GM12801 (cell line): ENCODE results near the gene PEX16.

Experiments
- CTCF ChIP-seq: IDR thresholded peaks from one replicate; pipeline ENCODE4 v1.5.1; 2011; ENCODE audit warnings: control low read depth; ENCODE audit not compliant: insufficient read length; ENCODE audit errors: extremely low read depth

Gene PEX16

GRCh38 chr11:45884596-45885185 is 33.0 kb downstream of the PEX16 start:
- no peak for TF ChIP-seq CTCF

DNA sequence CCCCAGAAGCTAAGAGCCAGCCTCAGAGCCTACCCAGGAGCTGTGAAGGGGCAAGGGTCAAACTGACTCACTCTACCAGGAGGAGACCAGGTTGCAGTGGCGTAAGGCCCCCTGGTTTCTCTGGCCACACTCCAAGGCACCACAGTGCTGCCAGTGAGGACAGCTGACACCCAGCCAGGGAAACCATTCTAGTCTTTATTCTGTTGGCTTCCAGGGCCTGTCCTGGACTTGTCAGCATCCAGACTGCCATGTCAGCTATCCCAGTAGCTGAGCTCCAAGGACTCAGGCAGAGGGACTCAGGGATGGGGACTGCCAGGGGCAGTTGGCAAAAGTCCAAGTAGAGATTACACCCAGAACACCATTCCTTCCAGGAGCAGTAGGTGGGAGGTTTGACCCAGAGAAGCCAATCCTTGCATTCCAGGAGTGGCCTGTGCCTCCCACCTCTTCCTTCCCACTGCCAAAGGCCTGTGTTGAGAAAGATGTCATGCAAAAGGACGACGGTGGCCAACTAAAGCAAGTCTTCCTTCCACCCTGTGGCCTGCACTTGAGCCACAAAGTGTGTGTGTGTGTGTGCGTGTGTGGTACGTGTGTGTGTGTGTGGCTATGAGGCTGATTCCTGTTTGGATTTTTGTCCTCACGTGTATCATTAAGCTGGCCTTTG is 35.8 kb downstream of the PEX16 start:
- TF ChIP-seq CTCF, result no peak

DNA sequence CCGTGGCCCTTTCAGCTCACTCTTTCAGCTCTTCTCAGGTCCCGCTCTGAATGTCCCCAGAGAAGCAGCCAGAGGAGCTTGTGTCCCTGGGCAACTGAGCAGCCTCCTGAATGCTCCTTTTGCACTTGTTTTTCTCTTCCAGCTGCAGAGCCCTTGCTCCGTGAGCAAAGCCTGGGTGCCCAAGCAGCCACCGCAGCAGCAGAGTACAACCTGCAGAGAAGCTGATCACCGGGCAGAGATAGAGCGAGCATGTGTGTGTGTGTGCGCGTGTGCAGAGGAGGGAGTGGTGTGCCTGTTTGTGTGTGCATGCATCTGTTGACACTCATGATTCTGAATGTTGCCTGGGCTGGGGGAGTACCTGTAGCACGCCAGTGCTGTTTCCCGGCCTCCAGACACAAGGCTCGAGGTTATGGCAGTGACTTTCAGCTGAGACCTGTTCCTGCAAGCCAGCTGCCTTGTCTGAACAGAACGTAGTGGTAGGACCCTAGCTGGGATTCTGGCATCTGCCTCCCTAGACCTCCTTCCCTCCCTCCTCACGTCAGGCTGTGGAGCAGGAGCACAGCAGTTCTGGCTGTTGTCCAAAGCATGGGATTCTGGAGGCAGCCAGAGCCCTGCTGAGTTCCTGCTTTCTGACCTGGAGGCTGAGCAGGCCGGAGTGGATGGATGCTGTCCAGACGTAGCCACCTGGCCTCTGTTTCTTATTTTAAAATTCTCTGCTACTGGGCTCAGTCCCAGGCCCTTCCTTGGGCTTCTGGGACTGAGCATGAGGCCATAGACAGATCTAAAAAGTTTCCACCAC is 36.7 kb downstream of the PEX16 start:
- TF ChIP-seq CTCF, result no peak

- no peak for TF ChIP-seq CTCF
These were observed 37.6 kb downstream of the PEX16 start for GRCh38 chr11:45879803-45880686.

DNA sequence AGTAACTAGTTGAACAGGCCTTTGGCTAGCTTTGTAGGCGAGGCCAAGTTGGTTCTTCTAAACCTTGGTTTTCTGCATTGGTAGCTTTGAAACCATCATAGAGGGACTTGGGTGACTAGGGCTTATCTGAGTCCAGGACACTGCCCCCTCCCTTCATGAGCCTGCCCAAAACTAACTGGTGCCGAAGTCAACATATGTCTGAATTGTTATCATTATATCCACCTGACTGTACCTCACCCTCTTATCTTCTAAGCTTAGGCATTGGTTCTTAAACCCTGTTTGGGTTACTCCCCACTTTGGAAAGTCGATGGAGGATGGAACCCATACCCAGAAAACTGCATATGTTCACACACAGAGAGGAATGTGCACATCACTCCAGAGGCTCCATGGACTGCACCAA is 39.8 kb downstream of the PEX16 start:
- no peak for TF ChIP-seq CTCF

DNA sequence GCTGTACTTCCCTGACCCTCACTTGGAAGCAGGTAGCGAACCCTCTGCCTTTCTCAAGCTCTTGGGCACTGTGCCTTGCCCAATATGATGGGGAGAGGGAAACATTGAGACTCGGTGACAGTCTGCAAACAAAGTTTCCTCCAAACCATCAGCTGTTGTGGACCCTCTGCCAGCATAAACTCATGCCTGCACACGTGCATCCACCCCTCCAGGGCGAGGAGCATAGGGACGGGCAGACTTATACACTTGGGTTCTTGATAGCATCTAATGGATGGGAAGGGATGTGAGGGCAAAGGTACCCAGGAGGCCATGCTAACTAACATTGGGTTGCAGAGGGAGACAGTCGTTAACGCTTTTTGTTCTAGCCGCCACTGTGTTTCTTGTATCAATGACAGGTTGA is 40.5 kb downstream of the PEX16 start:
- no peak for TF ChIP-seq CTCF

GRCh38 chr11:45876401-45876800 is 41.3 kb downstream of the PEX16 start:
- no peak for TF ChIP-seq CTCF
